ENCODE results near the gene ZFP90.
A peak's percentile ranks its signal among the peaks of the same experiment; 100 is the strongest.
"Not testable (repeated sequence)": the region's sequence is repeated elsewhere in the genome, so short reads cannot be mapped to it uniquely, and the experiment has no call there.

The ZFP90 gene

DNA sequence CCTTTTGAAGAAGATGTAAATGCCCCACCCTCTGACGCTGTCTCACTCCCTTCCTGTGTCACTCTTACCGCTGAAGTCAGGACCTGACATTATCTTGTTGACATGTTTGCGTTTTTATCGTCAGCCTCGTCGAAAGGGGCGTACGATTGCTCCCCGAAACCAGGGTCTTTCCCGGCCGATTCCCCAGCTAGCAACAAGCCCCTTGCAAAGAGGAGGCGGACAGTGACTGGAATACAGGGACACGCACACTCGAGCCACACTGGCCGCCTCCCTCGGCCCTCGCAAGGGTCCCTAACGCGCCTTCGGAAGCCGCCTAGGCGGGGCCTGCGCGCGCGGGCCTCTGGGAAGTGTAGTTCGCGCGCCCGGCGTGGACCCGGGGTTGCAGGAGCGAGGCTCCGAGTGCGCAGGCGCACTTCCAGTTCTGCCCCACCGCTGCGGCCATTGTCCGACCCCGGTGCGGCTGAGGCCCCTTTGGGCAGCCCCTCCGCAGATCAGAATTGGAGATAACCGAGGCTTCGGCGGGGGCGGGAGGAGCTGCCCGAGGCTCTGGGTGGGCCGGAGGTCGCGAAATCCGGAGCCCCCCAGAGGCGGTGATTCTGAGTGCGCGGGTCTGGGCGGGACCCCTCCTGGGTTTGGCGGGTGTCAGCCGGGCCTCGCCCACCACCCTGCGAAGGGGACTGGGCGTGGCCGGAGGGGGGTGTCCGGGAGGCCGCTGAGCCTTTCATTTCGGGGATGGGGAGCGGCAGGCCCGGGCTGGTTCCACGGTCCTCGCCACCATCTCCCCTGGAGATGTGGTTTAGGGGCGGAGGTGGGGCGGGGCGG lies at the start of gene ZFP90:
Gene ZFP90, plus strand, starts transcription at position 412 of the 822 bp plus-strand sequence. CDS start 502 bp downstream, outside the sequence.
- DNase-seq, result peak; percentile 77

DNA sequence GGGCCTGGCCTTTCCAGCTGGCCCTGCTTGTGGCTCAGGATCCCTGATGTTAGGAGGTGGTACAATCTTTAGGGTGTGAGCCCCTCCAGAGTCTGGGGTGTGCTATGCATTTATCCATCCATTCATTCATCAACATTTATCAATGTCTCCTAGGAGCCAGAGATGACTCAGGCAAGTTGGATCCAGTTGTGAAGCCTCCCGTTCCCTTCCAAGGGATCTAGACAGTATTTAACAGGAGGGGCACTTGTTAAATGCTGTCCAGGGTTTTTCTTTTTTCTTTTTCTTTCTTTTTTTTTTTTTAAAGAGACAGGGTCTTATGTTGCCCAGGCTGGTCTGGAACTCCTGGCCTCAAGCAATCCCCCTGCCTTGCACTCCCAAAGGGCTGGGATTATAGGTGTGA lies 48.7 kb upstream of the ZFP90 start:
- no peak for DNase-seq

GRCh38 chr16:68490829-68491575 lies 48.1 kb upstream of the ZFP90 start:
- peak; percentile 46 for DNase-seq

GRCh38 chr16:68491576-68491950 lies 47.5 kb upstream of the ZFP90 start:
- DNase-seq, result no peak

DNA sequence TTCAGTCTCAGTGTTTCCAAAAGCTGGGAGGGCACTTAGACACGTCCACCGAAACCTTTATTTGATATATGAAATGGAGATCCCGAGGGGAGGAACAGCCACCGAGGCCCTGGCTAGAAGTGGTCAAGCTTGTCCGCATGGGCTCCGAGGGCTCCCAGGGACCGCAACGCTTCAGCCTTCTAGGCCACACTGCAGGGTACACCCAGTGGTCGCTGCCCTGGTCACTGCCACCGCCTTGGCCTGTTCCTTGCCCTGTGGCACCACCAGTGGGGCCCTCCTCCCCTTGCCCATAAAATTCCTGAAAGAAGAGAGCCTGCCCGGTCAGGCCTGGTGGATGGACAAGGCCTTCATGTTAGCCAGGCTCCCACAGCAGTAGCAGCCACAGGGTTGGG lies 46.9 kb upstream of the ZFP90 start:
- no peak for DNase-seq

DNA sequence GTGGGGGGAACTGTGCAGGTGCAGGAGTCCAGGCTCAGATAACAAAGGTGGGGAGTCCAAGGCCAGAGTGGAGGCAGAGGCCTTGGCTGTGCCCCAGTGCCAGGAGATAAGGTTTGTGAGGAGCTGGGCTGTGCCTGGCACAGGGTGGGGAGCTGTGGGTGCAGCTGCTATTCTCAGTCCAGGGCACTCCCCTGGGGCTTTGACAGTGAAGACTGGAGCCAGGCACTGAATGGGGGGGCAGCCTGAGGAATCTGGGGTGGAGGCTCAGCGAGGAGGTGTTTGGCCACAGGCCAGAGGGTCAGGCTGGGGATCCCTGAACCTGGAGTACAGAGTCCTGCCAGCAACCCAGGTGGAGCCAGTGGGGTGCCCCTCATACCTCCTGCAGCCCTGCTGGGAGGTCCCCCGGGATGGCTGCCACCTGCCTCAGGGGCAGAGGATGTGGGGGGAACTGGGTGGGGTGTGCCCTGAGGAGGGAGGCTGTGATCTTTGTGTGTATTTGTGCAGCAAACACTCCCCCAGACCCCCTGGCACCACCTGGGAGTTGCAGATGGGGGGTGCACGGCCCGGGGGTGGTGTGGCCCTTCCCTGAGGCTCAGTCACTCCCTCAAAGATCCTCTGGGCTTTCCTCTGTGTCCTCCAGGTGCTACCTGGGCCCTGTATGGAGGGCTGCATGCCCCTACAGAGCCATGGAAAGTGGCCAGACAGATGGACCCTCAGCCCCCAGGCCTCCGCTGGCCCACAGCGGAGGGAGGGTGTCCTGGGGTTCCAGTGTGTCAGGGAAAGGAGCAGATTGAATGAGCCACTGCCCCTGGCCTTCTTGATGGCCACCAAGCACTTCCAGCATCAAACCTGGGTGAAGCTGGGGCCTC lies 46.3 kb upstream of the ZFP90 start:
- DNase-seq, result no peak

DNA sequence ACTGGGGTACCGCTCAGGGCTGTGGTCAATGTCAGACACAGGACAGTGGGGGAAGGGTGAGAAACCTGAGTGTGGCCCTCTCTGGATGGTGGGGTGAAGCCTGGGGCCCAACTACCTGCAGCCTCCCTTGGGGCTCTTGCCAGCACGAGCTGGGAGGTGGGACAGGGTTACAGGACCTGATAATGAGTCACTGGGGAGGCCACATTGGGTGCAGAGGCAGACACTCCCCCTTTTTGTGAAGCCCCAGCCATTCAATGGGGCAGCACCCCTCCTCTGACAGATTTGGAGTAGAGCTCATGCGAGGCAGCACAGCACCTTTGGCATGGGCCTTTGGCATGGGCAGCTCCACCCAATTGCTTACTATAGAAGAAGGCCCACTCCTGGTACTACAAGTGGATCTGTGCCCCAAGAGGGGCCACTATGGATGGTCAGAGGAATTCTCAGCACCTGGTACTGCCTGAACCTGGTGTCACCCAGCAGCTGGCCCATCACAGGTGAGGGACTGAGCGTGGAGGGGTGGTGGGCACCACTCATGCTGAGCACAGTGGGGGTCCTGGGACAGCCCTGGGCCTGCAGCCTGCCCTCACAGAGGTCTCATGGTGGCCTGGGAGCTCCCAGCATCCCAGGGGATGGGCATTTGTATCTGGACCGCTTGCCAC lies 45.5 kb upstream of the ZFP90 start:
- DNase-seq, result no peak

DNA sequence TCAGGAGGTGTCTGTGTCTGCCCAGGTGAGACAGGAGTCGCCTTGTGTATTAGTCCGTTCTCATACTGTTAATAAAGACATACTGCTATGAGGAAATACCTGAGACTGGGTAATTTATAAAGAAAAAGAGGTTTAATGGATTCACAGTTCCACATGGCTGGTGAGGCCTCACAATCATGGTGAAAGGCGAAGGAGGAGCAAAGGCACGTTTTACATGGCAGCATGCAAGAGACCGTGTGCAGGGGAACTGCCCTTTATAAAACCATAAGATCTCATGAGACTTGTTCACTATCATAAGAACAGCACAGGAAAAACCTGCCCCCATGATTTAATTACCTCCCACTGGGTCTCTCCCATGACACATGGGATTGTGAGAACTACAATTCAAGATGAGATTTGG lies 44.8 kb upstream of the ZFP90 start:
- not testable (repeated sequence) for DNase-seq

- no peak for DNase-seq
Observed at GRCh38 chr16:68496689-68497088, 42.4 kb upstream of the ZFP90 start.

DNA sequence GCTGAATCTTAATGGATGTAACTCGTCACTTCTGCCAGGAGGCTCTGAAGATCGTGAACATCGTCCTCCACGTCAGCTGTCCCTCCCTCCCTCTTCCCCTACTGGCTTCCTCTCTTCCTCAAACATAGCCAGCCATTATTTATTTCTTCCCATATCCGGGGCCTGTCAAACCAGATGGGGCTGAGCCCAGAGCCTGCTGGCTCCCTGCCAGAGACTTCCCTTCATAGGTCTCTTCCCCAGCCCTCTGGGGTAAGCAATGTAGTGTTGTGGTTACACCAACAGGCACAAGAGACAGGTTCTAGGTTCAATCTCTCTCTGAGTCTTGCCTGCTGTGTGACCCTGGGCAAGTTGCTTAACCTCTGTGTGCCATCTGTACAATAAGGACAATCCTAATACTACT lies 40.1 kb upstream of the ZFP90 start:
- DNase-seq, result no peak

GRCh38 chr16:68503334-68503733 lies 35.8 kb upstream of the ZFP90 start:
- DNase-seq, result peak; percentile 52

GRCh38 chr16:68504066-68504465 lies 35.0 kb upstream of the ZFP90 start:
- no peak for DNase-seq

DNA sequence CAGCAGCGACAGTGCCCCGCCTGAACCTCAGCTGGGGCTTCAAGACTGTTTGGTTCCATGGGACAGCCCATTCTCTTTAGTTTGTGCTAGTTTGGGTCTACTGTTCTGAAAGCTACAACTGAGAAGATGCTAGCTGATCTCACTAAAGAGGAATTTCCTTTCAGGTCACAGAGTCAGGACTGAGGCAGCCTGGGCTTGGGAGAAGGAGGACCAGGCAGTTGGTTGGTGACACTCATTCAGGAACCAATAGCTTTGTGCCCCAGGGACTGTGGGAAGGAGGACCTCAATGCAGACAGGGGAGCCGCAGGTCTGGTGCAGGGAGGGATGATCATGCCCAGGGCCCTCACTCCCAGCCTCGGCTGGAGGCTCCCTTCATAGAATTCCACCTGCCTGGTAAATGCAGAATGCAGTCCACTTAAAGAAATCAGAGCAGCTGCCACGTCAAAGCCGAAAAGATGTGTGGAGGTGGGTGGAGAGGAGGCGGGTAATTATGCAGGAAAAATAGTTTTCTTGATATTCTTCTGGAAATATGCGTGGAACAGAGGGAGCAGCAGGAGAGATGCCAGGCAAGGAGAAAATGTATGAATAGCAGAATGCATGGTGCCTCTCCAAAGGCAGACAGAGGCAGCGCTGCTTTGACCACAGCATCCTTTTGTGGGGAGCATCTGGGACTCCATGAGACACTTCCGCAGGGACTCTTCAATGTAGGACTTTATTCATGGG lies 32.6 kb upstream of the ZFP90 start:
- no peak for DNase-seq

DNA sequence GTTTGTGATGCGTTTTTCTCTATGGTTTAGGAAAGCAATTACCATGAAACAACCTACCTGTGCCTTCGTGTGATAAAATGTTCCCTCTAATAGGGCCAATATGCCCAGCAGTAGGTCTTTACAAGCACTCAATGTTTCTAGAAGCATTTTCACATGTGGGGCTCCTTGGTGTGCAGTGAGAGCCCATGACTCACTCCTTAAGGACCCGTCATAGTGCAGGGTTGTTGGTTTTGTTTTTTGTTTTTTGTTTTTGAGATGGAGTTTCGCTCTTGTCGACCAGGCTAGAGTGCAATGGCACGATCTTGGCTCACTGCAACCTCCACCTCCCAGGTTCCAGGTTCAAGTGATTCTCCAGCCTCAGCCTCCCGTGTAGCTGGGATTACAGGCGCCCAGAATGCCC lies 31.1 kb upstream of the ZFP90 start:
- DNase-seq, result no peak

- DNase-seq, result no peak
Observed at GRCh38 chr16:68508641-68509240, 30.4 kb upstream of the ZFP90 start.

GRCh38 chr16:68509381-68509780 lies 29.7 kb upstream of the ZFP90 start:
- DNase-seq, result no peak

DNA sequence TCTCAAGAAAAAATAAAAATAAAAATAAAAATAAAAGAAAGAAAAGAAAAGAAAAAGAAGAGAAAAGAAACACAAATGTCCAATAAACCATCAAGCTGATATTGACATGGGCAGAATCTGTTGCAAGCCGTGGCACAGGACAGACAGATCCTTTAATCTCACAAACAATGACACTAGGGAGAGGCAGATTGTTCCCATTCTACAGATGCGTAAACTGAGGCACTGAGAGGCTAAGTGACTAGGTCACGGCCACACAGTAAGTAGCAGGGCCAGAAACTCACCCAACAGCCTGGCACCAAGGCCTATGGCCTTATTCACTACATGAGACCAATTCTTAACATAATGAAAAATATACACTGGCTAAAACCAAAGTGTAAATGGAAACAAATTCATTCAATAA lies 28.3 kb upstream of the ZFP90 start:
- DNase-seq, result no peak

- no peak for DNase-seq
Observed at GRCh38 chr16:68512183-68512582, 26.9 kb upstream of the ZFP90 start.

- DNase-seq, result no peak
Observed at GRCh38 chr16:68512742-68513141, 26.3 kb upstream of the ZFP90 start.

DNA sequence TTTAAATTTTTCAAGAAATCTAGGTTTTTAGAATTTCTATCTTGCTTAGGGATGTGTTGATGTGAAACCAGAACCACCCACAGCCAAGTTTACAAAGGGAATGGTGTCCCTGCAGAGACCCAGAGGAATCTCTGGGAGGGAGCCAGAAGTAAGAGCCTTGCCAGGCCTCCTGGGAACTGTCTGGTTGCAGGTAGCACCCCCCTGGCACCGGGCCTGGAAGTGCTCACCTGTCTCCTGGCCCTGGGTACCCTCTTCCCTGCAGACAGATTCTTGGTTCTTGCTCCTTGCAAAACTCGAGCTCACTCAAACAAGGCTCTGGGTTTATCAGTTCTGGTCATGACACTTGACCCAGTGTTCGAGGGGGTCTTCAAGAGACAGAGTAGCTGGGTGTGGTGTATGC lies 24.6 kb upstream of the ZFP90 start:
- DNase-seq, result no peak

- no peak for DNase-seq
Observed at GRCh38 chr16:68517606-68518166, 21.4 kb upstream of the ZFP90 start.
